ENCODE data around the gene DHCR7.

- TF ChIP-seq CTCF (IDR thresholded peaks at IDR 0.05) (no peak), ZFX (IDR thresholded peaks at IDR 0.05; ENCODE audit: borderline replicate concordance) (no peak)
Observed at GRCh38 chr11:71476926-71477640, 28.9 kb upstream of the DHCR7 start.

Measured in 22Rv1 (cell line).